ENCODE measurements around the gene KDM4B.

Gene KDM4B

GRCh38 chr19:5046339-5047039 is 77.6 kb downstream of the KDM4B start:
- Mint-ChIP-seq H3K36me3 (peaks cover 20 to 24% of the 10 kb centered on the region in 2 donors), H3K9me3 (no peaks in the 10 kb centered on the region), H3K4me3 (no peak overlapping the region), H3K27ac (no peak overlapping the region), H3K4me1 (peaks cover 14 to 23% of the 10 kb centered on the region in 2 donors), H3K27me3 (no peaks in the 10 kb centered on the region)
- ATAC-seq (replicated peaks), result no peak
- DNase-seq, result no peak

- ATAC-seq (replicated peaks) (no peak), DNase-seq (no peak)
- Mint-ChIP-seq H3K9me3 (no peaks in the 10 kb centered on the region), H3K4me3 (no peak overlapping the region), H3K27ac (no peak overlapping the region), H3K27me3 (no peaks in the 10 kb centered on the region), H3K36me3 (peaks cover 16 to 18% of the 10 kb centered on the region in 2 donors), H3K4me1 (peaks cover 17 to 23% of the 10 kb centered on the region in 2 donors)
Observed at GRCh38 chr19:5047251-5047935, 78.5 kb downstream of the KDM4B start.

GRCh38 chr19:5048091-5048726 is 79.3 kb downstream of the KDM4B start:
- H3K27me3 Mint-ChIP-seq, result no peaks in the 10 kb centered on the region
- no peaks in the 10 kb centered on the region for H3K9me3 Mint-ChIP-seq
- H3K27ac Mint-ChIP-seq, result no peak overlapping the region
- DNase-seq, result peak; percentile 46
- peaks cover 22 to 31% of the 10 kb centered on the region in 2 donors for H3K4me1 Mint-ChIP-seq
- no peak overlapping the region for H3K4me3 Mint-ChIP-seq
- peak; percentile 89 for ATAC-seq (replicated peaks)
- H3K36me3 Mint-ChIP-seq, result peaks cover 9 to 10% of the 10 kb centered on the region in 2 donors

GRCh38 chr19:5048727-5049553 is 80.0 kb downstream of the KDM4B start:
- Mint-ChIP-seq H3K27me3 (no peaks in the 10 kb centered on the region), H3K9me3 (no peaks in the 10 kb centered on the region), H3K36me3 (peaks cover 6% of the 10 kb centered on the region in 2 donors), H3K27ac (no peak overlapping the region), H3K4me1 (peaks cover 24 to 38% of the 10 kb centered on the region in 2 donors), H3K4me3 (no peak overlapping the region)
- DNase-seq, result no peak
- peak; percentile 3 to 10 for ATAC-seq (replicated peaks)

GRCh38 chr19:5049561-5049960 is 80.6 kb downstream of the KDM4B start:
- Mint-ChIP-seq H3K9me3 (no peaks in the 10 kb centered on the region), H3K4me3 (no peak overlapping the region), H3K36me3 (peaks cover 8% of the 10 kb centered on the region in 2 donors), H3K4me1 (peaks cover 28 to 41% of the 10 kb centered on the region in 2 donors), H3K27me3 (no peaks in the 10 kb centered on the region), H3K27ac (no peak overlapping the region)
- DNase-seq (no peak), ATAC-seq (replicated peaks) (no peak)

GRCh38 chr19:5050067-5050656 is 81.2 kb downstream of the KDM4B start:
- H3K4me3 Mint-ChIP-seq, result no peak overlapping the region
- H3K36me3 Mint-ChIP-seq, result peaks cover 8 to 11% of the 10 kb centered on the region in 2 donors
- no peaks in the 10 kb centered on the region for H3K27me3 Mint-ChIP-seq
- no peak for ATAC-seq (replicated peaks)
- H3K4me1 Mint-ChIP-seq, result peaks cover 28 to 39% of the 10 kb centered on the region in 2 donors
- DNase-seq, result no peak
- no peak overlapping the region for H3K27ac Mint-ChIP-seq
- H3K9me3 Mint-ChIP-seq, result no peaks in the 10 kb centered on the region

- no peak overlapping the region for H3K4me3 Mint-ChIP-seq
- no peak for DNase-seq
- H3K4me1 Mint-ChIP-seq, result peaks cover 27 to 36% of the 10 kb centered on the region in 2 donors
- no peaks in the 10 kb centered on the region for H3K9me3 Mint-ChIP-seq
- no peak for ATAC-seq (replicated peaks)
- H3K36me3 Mint-ChIP-seq, result peaks cover 8 to 11% of the 10 kb centered on the region in 2 donors
- H3K27ac Mint-ChIP-seq, result no peak overlapping the region
- no peaks in the 10 kb centered on the region for H3K27me3 Mint-ChIP-seq
Observed at GRCh38 chr19:5050905-5051304, 82.0 kb downstream of the KDM4B start.

GRCh38 chr19:5051619-5052018 is 82.7 kb downstream of the KDM4B start:
- ATAC-seq (replicated peaks) (peak in 1 of 2 donors; percentile 10), DNase-seq (no peak)
- Mint-ChIP-seq H3K4me3 (no peak overlapping the region), H3K9me3 (no peaks in the 10 kb centered on the region), H3K27ac (peak overlapping the region; percentile 31), H3K36me3 (peaks cover 8 to 11% of the 10 kb centered on the region in 2 donors), H3K27me3 (no peaks in the 10 kb centered on the region), H3K4me1 (peaks cover 26 to 36% of the 10 kb centered on the region in 2 donors)

GRCh38 chr19:5052515-5052914 is 83.6 kb downstream of the KDM4B start:
- H3K4me3 Mint-ChIP-seq, result no peak overlapping the region
- H3K4me1 Mint-ChIP-seq, result peaks cover 26 to 36% of the 10 kb centered on the region in 2 donors
- DNase-seq (no peak), ATAC-seq (replicated peaks) (peak; percentile 29 to 38)
- H3K27ac Mint-ChIP-seq, result no peak overlapping the region
- peaks cover 14 to 17% of the 10 kb centered on the region in 2 donors for H3K36me3 Mint-ChIP-seq
- no peaks in the 10 kb centered on the region for H3K27me3 Mint-ChIP-seq
- no peaks in the 10 kb centered on the region for H3K9me3 Mint-ChIP-seq

- Mint-ChIP-seq H3K36me3 (peaks cover 19 to 21% of the 10 kb centered on the region in 2 donors), H3K27ac (no peak overlapping the region), H3K9me3 (no peaks in the 10 kb centered on the region), H3K27me3 (no peaks in the 10 kb centered on the region), H3K4me1 (peaks cover 26 to 33% of the 10 kb centered on the region in 2 donors), H3K4me3 (no peak overlapping the region)
- ATAC-seq (replicated peaks) (no peak), DNase-seq (no peak)
Observed at GRCh38 chr19:5052945-5053485, 84.1 kb downstream of the KDM4B start.

GRCh38 chr19:5053661-5054060 is 84.7 kb downstream of the KDM4B start:
- DNase-seq (no peak), ATAC-seq (replicated peaks) (peak; percentile 29)
- Mint-ChIP-seq H3K9me3 (no peaks in the 10 kb centered on the region), H3K36me3 (peaks cover 17 to 18% of the 10 kb centered on the region in 2 donors), H3K27me3 (no peaks in the 10 kb centered on the region), H3K4me3 (no peak overlapping the region), H3K4me1 (peaks cover 22 to 27% of the 10 kb centered on the region in 2 donors), H3K27ac (no peak overlapping the region)

GRCh38 chr19:5054551-5055456 is 85.9 kb downstream of the KDM4B start:
- Mint-ChIP-seq H3K27ac (peak overlapping the region; percentile 25), H3K27me3 (no peaks in the 10 kb centered on the region), H3K4me1 (peaks cover 22 to 26% of the 10 kb centered on the region in 2 donors), H3K9me3 (no peaks in the 10 kb centered on the region), H3K36me3 (peaks cover 17 to 21% of the 10 kb centered on the region in 2 donors), H3K4me3 (no peak overlapping the region)
- no peak for DNase-seq
- no peak for ATAC-seq (replicated peaks)

GRCh38 chr19:5055457-5055776 is 86.5 kb downstream of the KDM4B start:
- Mint-ChIP-seq H3K9me3 (no peaks in the 10 kb centered on the region), H3K27ac (no peak overlapping the region)

More at GRCh38 chr19:5055457-5055776, 86.5 kb downstream of the KDM4B start:
- Mint-ChIP-seq H3K27me3 (no peaks in the 10 kb centered on the region), H3K4me3 (no peak overlapping the region), H3K4me1 (peaks cover 22 to 26% of the 10 kb centered on the region in 2 donors), H3K36me3 (peaks cover 17 to 23% of the 10 kb centered on the region in 2 donors)
- ATAC-seq (replicated peaks), result no peak
- no peak for DNase-seq

Measured in stimulated activated naive B cell treated with anti-CD40 and anti-IgM and Interleukin-4, amounts not matched to agents 10 μg/mL and 1 μg/mL and 100 μg/mL, for 72 hours (primary cell).